Activated CD4-positive, alpha-beta T cell treated with anti-CD3 and anti-CD28 coated beads for 24 hours (primary cell): ENCODE results near the gene NTNG1.

Experiments used
- DNase-seq, 2 donors: peaks; one replicate each; pipeline ENCODE4 v3.0.0-alpha.2; 2020; ENCODE audit warnings: low read depth in 2 of 2

The NTNG1 gene

DNA sequence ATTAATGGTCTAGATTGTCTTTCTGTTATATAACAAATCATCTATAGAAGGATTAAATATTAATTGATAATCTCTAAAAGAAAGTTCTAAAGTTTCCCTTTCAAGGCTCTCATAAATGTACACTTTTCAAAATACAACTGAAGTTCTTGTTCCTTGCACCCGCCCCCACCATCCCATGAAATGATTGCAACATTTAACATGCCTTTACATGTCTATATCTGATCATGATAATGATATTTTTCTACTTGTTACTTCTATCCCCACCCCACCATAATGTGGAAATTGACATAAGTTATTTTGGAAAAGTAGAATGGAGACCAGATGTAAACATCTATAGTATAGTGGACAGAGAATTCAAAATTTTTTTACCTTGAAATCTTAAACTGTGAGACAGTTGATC, 186.6 kb downstream of the NTNG1 start:
- DNase-seq: no peak

DNA sequence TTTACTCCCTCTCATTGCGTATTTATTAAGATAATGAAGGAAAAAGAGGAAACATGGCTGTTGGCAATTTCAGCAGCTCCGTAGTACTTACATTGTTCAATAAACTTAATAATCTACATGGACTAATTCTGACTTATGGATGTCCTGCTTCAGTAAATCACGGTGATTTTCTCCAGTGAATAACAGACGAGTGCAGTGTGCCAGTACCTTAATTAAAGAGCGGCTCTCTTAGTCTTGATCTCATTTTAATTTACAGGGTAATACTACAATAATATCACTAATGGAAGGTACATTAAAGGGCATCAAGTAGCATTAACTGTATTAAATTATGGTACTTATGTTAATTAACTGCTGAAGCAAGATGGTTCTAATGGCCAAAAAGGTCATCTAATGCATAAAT, 187.2 kb downstream of the NTNG1 start:
- DNase-seq: no peak

DNA sequence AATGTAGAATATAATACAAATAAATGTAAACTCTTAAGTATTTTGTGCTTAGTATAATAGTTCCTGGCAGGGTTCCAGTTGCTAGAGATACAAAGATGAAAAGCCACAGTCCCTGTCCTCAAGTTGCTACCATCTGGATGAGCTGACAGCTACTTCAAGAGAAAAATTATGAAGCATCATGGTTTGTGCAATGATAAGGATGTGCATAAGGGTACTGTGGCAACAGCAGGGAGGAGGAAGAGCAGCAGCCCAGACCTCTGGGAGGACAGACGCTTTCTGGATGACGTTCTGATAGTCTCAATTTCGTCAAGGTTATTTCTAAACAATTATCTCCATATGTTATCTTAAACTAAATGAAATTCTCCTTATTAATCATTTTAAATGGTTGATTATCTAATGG, 198.9 kb downstream of the NTNG1 start:
- no peak for DNase-seq

DNA sequence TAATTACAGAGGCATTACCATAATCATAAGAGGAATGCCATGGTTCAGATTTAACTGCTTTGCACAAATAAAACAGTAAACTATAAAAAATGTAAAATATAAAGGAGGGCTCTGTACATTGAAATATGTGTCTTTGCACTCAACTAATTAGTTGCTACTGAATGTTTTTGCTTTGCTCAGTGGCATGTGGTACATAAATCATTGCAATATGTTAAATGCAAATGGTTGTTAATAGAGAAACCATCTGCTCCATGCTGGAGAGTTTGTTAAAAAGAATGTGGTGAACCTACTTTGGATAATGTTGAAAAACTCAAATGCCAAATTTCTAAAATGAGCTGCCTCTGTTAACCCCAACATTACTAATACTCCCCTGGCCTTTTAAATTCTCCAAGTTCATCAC, 201.5 kb downstream of the NTNG1 start:
- no peak for DNase-seq

DNA sequence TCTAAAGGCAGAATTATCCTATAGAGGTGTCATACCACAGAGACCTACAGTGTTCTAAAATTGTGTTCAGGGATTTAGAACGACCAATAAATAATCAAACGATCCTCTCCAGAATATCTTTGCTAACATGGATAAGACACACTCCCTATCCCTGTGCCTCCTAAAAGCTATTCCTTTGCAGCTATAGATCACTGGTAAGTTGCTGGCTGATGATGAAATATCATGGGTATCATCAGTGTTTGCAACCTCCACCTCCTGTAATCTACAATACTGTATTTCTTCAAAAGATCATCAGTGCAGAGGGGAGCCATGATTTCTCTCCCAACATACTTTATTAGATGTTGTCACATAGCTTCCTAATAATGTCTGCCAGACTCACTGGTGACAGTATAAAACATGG, 201.9 kb downstream of the NTNG1 start:
- DNase-seq: no peak

DNA sequence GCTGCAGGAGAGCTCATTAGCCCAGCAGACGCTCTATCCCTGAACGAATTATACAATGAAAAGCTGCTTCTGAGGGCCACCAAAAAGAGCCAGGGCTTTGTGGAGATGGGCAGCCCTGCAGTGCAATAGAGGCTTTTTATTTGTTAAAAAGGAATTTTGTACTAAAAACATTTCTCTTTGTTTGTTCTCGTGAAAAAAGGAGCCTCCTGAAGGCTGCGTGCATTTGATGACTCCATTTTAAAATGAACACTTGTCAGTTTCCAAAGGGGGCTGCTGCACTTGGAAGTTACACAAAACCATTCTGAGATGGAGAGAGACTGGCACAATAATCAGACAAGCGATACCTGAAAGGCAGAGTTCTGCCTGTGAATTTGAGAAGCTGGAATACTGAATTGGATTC, 202.8 kb downstream of the NTNG1 start:
- DNase-seq: no peak

DNA sequence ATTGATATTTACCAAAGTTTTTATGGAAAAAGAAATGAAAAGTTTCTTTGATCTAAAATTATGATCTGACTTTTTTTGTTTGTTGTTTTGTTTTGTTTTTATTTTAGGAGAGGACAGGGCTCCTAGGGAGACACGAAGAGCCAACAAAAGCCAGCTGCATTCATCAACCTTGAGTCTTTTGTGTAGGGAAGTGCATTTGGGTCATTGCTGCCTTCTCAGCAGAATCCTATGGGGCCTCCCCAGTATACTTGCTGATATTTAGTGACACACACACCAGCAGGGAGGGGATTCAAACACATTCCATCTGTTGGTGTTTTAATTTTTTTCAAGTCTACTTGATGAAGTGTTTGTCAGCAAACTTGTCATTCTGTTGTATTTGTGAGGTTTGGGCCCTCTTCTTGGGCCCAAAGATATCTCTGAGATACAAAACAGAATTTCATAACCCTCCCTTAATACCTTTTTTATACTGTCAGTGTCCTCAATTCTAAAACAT, 203.5 kb downstream of the NTNG1 start:
- no peak for DNase-seq

DNA sequence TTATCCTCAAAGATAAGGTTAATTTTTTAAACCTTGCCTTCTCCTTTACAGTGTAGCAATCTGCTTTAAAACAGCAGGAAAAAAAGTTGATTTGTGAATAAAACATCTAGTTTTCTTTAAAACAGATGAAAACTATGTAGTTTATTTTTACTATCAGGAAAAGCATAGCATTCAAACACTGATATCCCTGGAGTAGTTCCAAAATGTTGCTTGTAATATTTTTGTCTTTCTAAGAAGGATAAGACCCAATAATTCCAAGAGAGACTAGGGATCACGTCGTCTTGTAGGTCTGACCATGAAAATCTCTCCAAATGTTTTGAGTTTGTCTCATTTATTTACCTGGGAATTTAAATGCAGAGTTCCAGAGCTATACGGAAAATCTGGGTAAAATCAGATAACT, 204.0 kb downstream of the NTNG1 start:
- DNase-seq: no peak

DNA sequence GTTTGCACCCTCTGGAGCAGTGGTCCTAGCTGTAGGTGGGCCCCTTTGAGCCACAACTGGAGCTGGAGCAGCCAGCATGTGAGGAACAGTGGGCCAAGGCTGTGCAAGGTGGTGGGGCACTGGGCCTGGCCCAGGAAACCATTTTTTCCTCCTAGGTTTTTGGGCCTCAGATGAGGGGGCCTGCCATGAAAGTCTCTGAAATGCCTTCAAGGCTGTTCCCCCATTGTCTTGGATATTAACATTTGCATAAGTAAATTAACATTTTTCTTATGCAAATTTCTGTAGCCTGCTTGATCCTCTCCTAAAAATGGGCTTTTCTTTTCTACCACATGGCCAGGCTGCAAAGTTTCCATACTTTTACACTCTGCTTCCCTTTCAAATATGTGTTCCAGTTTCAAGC, 212.0 kb downstream of the NTNG1 start:
- DNase-seq: no peak

DNA sequence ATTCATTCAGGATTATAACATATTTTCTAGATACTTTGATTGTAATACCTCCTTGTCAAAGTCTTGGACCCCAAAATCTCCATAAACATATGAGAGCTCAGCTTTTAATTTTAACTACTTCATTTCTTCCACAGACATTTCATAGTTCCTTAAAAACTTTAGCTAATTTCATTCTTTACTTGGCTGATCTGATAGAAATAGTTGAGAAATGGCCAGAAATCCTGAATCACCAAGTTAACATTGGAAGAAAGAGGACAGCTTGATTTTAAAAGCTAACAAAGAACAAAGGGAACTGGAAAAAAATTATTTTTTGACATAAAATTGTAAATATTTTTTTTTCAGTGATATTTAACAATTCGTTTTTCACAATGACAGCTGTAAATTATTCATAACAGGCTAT, 216.5 kb downstream of the NTNG1 start:
- DNase-seq: no peak

DNA sequence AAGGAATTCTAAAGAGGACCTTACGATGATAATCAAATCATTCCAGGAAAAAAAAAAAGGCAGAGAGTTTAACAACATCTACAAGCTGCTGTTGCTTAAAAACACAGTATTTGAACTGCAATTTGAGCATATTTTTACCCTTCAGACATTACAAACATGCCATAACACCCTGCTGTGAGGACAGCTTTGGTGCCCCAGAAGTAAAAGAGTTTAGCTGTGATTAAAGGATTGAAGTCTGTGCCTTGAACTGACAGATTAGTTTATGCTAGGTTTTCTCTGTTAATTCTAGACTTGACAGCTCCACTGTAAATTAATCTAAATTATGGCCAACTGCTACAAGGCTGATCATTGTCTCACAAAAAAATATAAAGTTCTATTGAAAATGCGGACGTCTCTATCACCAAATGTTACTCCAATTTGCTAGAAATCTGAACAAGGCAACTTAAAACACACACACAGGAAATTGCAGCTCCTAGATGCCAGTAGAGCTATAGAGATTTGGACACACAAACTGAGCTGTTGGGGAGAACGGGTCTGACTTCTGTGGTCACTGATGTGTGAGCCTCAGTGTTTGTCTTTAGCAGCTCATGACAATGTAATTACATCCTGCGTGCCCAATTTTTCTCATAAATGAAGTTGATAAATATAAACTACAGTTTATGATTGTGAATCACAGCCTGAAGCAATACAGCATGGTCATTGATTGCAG, 217.9 kb downstream of the NTNG1 start:
- no peak for DNase-seq

DNA sequence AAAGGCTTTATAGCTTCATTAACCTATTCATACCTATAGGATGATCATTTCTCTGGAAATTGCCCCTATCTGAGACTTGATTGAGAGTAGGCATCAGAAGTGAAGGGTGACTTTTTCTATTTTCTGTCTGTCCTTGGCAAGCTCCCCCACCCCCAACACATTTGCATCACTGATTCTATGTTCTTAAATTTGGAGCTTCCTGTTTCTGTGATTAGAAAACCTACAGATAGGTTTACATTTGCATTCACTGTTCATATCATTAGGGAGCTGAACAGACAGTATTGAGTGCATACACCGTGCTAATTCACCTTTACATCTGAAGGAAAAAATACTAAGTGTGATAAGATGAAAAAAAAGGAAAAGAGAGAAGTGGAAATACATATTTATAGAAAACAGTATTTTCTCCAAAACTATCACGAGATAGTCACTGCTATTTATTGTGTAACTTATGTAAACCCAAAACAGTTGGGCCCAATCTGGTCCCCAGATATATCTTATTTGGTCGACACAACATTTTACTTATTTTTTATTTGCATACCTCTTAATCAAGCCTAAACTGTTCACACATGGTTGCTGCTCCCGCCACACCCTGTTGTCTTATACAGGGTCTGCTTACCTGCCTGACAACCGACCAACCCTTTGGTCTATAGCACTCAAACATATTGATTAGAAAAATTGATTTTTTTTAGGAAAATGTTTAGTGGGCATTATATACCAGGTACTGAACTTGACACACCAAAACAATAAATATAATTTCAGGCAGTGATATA, 218.8 kb downstream of the NTNG1 start:
- no peak for DNase-seq

DNA sequence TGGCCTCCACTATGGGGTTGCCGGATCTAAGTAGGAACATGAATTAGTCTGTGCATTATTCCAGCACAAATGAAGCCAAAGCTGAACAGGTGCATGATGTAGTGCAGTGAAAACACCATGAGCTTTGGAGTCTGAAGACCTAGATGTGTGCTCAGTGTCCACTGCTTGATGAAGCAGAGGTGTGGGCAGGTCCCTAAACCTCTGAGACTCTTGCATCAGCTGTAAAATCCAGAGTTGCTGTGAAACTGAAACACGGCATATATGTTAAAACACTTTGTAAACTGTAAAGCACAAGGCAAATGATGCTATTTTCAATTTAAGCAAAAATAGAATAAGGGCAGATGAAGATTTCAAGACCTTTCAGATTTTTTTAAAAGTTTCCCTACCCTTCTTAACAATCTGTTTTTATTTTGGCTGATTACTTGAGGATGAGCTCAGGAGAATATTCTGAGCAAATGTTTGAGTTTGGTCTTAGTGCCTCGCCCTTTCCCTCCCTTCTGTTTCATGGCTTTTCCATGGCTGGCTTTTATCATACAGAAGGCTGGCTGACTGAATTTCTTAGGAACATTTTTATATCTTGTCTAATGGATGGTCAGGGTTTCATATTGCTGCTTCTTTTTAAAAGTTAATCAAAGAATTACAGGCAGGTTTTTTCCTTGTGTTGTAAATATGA, 221.8 kb downstream of the NTNG1 start:
- DNase-seq: no peak

DNA sequence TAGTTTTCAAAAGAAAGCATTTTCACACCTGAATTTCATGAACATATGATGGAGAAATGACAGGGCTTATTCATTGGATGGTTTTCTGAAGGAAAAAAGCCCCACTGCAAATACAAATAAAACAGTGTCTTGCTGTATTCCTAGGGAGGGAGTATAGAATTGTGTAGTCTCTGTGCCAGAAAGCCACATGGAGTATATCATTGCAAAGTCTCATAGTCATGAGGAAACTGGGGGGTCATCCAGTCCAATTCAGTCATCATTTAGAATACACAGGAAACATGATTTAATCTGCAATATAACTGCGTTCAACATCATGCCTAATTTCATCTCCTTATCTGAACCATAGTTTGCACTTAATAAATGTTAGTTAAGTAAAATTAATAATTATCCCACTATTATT, 222.3 kb downstream of the NTNG1 start:
- no peak for DNase-seq

DNA sequence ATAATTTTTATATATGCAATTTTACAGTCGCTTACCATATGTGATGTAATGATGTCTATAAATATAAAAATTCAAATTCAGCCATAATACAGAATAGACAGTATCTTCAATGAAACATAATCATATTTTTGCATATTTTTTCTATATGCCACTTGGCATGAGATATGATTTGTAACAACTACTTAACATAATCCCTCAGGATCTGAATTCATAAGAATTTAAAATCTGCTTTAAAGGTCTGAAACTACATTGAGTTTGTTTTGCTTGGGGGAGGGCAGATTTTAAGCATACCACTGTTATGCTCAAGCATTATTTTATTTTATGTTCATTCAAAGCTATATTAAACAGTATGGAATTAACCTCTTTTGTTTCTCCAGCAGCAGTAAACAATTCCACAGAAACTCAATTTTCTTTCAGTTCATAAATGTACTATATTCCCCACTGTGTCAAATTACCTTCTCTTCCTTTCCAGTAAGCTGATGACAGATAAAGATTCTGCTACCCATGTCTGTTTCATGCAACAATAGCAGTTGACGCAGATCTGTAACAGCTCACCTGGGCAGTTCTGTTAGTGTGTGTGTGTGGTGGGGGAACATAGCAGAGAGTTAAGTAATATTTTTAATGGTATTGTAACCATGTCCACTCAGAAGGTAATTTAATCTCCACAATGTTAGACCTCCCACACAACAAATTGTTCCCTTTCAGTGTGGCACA, 224.8 kb downstream of the NTNG1 start:
- no peak for DNase-seq

DNA sequence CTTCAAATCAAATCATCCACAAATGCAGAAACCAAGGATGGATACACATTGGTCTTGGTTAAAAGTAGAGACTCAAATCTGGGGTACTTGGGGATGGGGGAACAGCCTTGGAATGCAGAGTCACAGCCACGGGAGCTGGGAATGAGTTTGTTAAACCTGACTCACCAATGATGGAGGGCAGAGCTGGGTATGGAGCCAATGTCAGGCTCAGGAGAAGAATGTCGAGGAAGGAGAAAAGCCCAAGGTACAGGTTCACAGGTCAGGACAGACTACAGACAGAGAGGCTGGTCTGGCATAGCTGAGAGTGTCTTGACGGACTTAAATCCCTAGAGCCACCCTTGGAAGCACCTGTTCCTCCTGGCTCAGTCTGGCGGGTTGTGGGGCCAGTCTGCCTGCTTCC, 237.6 kb downstream of the NTNG1 start:
- no peak for DNase-seq

DNA sequence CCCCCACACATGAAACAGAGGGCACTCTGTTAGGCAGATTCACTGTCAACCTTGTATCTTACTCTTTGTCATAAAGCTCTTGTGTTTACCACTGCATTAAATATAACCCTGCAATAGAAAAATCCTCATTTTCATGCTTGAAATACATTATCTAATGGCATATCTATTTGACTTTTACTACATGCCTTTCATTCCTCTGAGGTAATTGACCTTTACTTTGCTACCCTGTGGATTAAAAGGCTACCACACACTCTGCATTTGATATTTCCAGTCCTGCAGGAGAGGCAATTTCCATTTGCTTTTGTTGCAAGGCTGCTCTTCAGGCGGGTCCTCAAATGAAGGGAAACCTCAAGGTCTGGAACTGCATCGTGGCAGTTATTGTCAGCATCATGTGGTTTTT, 238.0 kb downstream of the NTNG1 start:
- no peak for DNase-seq

DNA sequence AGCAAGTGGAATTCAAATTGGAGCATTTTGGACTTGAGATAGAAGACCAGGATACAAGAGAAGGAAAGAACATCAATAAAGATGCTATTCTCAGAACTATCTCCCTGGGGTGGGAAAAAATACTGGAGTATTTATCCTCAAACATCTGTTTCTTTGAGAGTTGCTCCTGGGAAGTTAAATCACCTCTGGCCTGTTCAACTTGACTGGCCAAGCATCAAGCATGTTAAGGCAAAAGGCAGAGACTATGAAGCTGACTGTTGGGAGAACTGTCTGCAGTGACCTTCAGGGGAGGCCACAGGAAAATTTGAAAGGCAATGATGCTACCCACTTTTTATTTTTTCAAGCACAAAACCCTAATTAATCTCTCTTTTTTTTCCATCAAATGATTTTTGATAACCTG, 239.0 kb downstream of the NTNG1 start:
- DNase-seq: no peak

DNA sequence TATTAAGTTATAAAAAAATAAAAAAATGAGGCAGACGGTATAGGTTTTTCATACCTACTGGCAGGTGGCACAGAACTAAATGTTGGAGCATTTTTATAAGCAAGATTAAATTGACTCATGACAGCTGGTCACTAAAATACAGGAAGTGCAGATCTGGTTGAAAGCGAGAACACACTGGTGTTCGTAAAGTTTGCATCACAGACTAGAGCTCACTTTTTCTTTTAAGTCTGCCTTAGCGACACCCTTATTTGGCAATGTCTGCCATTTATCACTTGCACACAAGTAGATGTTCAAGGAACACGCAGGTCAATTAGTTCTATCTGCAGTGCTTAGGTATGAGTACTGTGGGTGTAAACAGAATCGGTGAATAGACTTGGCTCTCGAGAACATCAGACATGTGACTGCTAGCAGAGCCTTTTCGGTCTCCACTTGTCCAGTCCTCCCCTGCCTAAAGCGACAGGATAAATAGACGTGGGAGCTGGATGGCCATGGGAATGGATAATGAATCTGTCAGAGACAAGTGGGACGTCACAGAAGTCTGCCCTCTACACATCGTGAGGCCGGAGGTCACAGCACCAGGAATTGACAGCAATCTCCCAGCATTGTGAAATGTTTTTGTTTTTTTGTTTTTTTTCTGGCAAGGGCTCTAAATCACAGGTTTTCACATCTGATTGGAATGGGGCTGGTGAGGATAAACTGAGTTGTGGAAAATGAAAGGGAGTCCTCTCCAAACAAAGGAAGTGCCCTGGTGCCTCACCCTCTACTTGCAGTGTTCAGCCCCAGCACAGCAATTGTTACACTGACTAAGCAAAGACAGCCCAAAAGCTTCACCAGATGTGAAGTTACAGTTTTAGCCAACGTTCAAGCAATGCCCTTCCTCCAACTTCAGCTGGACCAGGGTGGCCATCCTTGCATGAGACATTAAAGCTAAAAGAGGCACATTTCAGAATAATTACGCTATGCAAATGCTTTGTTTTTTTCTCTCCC, 248.9 kb downstream of the NTNG1 start:
- DNase-seq: no peak

DNA sequence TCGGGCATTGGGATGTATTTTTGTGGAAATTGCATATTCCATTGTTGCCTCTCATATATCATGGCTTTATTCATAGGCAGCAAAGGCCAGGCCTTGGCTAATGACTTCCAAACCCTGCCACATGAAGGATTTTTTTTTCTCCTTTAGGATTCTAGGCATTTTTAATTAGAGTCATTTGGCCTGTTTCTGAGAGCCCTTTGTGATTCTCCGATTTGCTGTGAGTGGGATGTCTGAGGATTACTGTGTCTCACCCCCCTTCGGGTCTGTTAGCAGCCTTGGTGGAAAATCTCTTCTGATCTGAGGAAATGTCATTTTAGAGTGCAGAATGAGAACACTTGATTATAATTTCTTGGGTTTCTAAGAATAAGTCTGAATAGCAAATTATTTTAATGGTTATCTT, 253.5 kb downstream of the NTNG1 start:
- DNase-seq: no peak

DNA sequence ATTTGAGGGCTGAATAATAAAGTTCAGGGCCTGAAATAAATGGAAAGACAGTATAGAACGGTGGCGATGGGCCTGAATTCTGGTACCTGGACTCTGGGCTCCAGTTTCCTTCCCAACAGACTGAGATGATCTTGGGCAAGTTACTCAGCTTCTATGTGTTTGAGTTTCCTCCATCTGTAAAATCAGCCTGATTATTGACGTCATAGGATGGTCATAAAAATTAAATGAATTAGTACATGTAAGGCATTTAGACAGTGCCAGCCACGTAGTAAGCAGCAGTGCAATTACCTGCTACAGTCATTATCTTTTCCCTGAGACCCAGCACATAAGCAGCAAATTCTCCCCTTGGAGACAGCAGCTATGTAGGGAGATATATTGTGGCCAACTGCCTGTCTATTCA, 260.9 kb downstream of the NTNG1 start:
- DNase-seq: no peak
